NCI-H1105 (cell line): ENCODE results near the gene TINAGL1.

Source experiments
- DNase-seq: peaks from one replicate; lab custom pipeline; 2025; lab: John Stamatoyannopoulos, UW

TINAGL1 gene

DNA sequence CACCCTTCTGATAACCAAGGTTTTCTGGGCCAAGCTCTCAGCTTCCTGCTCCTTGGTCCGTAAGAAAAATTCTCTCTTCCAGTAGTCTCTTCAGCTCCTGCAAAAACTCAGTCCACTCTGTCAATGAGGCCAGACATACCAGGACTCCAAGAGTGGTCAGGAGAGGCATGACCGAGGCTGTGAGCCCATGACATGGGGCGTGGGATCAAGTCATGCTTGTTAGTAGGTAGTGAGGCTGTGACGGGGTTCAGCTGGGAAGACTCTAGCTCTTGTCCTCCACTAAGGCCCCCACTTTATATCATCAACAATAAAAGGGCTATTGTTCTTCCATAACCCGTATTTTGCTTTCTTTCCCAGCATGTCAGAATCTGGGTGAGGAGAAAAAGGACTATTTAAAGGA, 31.0 kb downstream of the TINAGL1 start:
- no peak for DNase-seq

DNA sequence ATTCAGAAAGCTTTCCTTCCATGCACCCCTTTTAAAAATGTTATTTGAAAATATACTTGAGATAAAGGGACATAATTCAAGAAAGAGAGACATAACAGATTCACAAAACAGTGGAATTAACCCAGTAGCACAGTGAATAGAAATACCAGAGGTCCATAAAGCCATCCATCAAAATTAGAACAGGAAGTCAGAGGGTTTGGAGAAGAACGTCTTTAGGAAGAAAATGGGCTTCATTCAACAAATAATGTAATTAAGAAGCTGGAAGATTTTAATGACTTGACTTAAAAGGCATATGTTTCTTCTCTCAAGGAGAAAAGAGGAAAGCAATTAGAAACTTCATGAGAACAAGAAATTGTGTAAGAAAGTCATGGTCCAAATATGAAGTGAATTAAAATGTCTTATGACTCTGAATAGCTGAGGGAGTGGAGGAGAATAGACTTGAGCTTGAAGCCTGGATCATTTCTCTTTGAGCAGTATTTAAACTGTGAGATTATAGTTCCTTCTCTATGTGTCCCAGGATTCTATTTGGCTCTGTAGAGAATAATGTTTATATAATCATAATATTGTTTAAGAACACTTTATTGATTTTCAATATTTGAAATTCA, 33.3 kb downstream of the TINAGL1 start:
- DNase-seq: no peak

DNA sequence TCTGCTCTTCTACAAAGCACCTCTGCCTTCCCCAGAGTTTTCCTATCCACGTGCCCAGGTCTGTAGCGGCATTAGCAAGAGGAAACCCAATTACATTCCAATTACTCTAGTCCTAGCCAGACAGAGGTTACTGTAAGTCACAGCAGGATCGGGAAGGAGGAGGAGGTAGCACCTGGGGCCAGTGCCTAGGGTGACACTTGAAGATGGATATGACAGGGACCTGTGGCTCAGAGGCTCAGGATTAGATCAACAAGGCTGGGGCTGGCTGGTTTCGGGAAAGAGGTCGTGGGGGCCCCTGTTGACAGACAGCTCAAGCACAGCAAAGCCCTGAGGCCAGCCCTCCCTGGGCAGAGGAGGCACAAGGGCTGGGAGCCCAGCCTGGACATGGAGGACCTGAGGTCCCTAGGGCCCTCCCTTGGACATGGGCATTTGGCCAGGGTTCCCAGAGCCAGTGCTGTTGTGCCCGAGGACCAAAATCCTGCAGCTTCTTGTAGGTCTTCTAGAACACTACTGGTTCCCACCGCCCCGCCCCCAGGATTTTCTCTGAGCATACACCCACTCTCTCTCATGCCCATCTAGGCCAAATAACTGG, 38.2 kb downstream of the TINAGL1 start:
- no peak for DNase-seq

DNA sequence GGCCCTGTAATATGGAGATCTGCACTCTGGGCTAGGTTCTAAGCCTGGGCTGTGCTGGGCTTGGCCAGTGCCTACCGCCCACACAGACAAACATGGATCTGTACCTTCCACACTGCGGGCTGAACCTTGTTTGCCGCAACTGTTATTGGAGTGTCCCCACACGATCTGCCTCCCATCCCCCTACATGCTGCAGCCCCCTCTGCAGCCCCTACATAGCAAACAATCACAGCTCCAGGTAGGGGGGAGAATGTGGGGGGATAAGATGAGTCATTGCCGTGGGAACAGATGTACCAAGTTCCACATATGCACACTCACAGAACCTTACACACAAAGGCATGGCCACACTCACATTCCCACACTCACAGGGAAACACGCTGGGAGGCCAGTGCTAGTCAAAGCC, 39.1 kb downstream of the TINAGL1 start:
- DNase-seq: no peak

DNA sequence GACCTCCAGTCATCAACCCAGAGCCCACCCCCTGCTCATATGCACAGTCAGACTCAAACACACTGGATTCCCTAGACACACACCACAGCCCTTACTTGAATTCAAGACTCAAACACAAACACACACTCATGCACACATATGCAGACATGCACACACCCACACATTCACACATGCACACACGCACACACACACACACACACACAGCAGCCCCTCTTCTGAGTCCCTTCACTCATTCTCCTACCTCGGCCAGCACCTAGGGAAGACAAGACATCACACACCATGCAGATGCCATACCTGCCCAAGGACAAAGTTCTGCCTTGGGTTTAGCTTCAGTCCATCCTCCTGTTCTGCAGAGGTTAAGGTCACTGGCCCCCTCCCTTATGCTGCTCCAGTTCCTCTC, 39.6 kb downstream of the TINAGL1 start:
- no peak for DNase-seq

DNA sequence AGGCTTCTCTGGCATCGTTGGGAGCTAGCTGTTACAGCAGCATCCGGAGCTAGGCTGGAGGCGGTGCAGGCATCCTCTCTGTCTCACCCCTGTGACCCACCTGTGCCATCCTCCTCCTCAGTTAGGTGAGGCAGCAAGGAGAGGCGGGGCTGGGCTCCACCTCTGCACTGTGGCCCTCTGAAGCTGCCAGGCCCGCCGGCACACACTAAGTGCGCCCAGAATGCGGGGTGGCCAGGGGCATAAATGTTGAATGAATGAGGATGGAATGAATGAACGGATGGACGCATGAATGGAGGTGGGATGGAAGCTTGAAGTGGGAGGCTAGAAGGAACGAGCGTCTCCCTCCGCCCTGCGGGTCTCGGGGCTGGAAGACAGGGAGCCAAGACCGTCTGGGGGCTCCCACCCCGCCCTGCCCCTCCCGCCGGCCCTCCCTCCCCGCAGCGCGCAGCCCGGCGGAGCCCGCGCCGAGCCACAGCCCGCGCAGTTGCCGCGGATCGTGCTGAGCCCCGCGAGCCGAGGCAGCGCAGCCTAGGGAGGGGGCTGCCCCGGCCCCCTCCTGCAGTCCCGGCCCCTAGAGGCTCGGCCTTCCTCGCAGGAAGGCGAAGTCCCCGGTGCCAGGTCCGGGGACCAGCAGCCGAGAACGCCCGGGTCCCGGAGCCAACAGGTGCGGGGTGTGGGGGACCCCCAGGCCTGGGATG, 41.1 kb downstream of the TINAGL1 start, which contains the start of gene HCRTR1:
Gene HCRTR1, plus strand, starts transcription at position 472 of the 698 bp plus-strand sequence. CDS start 1,504 bp downstream, outside the sequence.
- no peak for DNase-seq

DNA sequence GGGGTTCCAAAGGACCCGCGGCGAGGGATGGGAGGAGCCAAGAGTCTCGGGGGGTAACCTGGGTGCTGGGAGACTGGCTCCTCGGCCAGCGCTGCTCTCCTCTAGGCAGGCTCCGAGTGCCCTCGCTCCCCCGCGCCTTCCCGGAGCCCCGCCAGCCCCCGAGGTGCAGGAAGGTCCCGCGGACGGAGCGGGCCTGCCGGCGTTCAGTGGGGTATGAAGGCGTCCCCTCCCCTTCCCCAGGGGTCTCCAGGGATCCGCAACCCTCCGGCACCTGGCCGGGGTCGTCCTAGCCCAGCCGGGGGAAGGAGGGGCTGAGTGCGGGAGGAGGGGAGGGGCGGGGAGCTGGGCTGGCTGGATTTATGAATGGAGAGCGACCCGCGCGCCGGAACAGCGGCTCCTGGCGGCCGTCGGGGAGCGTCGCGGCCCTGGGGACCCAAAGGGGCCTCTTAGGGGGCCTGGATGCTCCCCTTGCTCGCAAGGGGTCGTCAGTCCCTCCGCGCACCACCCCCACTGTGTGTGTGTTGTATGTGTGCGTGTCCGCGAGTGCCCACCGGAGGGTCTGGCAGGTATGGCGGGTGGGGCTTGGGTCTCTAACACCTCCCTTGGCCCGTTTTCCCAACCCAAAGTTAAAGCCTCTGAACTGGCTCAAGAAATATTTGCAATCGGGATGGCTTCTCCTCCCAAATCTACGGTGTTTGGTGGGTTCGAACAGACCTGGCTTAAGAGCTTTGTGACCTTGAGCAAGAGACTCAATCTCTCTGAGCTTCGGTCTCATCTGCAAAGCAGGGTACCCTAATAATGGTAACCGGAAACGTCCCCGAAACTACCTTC, 41.8 kb downstream of the TINAGL1 start:
- DNase-seq: peak; percentile 54

DNA sequence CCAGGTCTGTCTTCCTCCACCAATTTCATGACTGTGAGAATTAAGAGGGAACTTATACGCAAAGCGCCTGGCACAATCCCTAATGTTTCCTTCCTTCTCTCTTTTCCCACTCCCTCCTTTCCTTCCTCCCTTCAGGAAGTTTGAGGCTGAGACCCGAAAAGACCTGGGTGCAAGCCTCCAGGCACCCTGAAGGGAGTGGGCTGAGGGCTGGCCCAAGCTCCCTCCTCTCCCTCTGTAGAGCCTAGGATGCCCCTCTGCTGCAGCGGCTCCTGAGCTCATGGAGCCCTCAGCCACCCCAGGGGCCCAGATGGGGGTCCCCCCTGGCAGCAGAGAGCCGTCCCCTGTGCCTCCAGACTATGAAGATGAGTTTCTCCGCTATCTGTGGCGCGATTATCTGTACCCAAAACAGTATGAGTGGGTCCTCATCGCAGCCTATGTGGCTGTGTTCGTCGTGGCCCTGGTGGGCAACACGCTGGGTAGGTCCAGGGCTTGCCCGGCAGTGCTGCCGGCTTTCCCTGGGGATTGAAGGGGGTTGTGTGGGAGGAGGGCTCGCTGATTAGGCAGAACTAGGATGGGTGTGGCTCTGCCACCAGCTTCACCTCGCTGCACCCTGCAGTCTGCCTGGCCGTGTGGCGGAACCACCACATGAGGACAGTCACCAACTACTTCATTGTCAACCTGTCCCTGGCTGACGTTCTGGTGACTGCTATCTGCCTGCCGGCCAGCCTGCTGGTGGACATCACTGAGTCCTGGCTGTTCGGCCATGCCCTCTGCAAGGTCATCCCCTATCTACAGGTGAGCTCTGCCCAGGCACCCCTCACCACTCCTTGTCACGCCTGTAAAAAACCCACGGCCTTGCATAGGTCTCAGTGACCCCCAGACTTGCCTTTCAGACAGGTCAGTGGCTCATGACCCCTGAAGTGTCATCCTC, 42.9 kb downstream of the TINAGL1 start:
- DNase-seq: no peak

DNA sequence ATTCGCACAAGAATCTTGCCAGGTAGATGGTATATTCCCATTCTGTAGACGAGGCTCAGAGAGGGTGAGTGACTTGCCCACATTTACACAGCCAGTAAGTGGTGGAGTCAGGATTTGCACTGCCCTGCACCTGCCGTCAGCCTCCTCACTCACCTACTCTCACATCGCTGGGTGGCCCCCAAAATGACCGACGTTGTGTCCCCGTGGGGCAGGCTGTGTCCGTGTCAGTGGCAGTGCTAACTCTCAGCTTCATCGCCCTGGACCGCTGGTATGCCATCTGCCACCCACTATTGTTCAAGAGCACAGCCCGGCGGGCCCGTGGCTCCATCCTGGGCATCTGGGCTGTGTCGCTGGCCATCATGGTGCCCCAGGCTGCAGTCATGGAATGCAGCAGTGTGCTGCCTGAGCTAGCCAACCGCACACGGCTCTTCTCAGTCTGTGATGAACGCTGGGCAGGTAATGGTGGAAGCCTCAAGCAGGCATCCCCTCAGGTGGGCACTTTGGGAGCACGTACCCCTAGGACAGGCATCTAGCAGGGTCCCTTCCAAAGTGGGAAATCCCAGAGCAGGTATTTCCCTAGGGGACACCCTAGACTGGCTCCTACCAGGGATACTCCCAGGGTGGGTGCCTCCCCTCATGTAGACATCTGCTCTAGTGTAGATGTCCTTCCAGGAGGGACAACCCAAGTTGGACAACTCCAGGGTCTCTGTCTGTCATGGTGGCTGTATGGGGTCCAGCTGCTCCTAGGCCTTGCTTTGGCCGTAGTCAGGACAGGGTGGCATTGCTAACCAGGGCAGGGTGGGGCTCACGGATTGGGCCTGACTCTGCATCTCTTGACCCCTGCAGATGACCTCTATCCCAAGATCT, 44.5 kb downstream of the TINAGL1 start:
- no peak for DNase-seq

DNA sequence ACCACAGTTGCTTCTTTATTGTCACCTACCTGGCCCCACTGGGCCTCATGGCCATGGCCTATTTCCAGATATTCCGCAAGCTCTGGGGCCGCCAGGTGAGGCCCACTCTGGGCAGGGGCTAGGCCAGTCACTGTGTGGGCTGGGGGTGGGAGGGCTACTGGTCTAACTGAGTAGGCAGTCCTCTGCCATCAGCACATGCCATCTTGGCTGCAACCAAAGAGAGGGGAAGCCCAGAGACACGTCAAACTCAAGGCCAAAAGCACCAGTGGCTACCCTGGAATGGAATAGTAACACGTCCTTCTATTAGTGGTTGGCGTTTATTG, 45.1 kb downstream of the TINAGL1 start:
- no peak for DNase-seq

DNA sequence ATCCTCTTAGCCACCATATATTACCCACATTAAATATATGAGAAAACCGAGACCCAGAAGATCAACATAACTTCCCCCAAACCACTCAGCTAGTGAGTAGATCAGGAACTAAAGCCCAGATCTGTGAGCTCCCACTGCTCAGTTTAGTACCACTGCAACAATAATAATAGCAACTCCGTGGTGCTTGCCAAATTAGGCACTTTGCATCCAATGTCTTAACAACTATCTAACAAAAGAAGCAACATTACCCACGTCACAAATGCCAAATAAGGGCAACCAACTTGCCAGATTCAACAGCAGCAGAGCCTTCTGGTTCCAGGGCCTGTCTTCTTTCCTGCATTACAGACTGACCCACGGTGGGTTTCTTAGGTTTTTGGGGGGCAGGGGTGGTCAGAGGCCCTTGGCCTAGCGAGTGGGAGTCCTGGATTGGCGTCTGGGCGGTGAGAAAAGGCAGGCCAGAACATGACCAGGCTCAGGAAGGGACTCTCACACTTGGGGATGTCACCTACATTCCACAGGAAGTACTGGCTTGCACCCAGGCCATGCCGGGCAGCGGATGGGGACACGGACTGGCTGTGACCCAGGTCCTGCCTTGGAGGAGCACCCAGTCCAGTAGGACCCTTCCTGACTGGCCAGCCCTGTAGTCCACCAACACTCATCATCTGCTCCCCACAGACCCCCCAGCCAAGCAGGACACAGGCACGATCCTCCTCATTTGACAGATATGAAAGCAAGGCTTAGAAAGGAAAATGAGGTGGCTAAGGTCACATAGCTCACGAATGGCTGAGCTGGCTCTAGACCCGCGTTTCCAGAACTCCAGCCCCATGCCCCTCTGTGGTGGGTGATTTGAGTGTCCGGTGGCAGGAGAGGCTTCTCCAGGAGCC, 45.8 kb downstream of the TINAGL1 start:
- no peak for DNase-seq

DNA sequence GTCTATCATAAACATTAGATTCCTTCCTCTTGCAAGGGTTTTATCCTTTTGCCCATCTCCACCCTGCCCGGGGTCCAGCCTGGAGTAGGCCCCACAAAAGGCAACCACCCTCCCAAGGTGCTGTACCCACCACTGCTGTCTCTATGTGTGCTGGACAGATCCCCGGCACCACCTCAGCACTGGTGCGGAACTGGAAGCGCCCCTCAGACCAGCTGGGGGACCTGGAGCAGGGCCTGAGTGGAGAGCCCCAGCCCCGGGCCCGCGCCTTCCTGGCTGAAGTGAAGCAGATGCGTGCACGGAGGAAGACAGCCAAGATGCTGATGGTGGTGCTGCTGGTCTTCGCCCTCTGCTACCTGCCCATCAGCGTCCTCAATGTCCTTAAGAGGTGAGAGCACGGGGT, 47.0 kb downstream of the TINAGL1 start:
- DNase-seq: no peak

DNA sequence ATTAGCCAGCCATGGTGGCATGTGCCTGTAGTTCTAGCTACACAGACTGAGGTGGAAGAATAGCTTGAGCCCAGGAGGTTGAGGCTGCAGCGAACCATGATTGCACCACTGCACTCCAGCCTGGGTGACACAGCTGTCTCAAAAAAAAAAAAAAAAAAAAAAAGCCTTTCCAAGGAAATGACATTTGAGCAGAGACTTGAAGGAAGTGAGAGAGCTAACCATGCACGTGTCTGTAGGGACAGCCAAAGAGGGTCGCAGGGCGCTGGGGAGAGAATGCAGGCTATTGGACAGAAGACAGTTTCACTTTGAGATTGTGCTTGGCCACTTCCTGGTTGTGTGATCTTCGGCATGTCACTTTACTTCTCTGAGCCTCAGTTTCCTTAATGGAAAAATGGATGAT, 48.0 kb downstream of the TINAGL1 start:
- DNase-seq: no peak

DNA sequence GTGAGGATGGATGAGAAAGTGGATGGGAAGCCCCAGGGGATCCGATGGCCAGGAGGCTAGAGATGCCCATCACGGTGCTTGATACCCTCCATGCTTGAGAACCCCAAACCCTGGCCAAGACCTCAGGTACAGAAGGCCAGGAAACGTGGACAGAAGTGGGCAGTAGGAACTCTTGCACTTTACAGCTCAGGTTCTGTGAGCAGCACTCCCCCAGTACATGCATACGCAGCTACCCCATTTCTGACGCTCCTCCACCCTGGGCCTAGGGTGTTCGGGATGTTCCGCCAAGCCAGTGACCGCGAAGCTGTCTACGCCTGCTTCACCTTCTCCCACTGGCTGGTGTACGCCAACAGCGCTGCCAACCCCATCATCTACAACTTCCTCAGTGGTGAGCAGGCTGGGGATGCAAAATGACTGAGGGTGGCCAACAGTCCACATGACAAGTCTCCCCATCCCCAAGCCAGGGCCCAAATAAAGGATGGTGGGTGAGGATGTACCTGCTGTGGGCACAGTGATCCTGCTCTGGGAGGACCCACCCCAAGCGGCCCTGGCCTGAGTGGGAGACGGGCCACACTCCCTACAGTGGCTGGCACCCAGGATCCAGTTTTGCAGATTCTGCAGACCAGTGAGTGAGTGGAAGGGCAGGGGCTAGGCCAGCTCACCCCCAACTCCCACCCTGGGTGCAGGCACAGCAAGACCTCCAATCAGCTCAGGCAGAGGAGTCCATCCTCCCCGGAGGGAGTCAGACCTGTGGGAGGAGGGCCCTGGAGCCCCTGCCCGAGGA, 48.6 kb downstream of the TINAGL1 start:
- DNase-seq: no peak

DNA sequence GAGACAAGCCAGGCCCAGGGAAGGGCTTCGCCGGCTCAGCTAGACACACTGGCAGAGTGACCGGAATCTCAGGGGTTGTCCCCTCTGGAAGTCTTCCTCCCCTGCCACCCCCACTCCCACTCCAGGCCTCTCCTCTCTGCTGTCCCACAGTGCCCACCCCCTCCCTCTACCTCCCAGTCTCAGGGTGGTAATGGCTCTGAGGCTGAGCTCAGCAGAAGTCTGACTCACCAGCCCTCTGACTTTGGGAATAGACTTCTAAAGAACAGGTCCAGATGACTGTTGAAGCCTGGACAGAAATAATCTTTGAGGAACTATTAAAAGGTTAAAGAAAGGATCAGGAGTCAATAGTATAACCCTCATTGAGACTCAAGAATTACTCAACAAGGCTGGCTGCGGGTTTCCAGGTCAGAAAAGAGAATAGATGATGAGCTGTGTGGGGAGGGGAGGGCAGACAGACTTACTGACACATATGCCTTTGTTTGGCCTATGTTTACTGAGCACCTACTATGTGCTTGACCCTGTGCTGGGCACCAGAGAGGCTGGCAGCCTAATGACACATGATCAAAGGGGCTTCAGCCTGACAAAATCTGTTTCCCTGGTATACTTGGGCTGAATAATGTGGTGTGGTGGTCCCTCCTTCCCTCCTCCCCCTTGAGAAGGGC, 49.4 kb downstream of the TINAGL1 start:
- DNase-seq: no peak

DNA sequence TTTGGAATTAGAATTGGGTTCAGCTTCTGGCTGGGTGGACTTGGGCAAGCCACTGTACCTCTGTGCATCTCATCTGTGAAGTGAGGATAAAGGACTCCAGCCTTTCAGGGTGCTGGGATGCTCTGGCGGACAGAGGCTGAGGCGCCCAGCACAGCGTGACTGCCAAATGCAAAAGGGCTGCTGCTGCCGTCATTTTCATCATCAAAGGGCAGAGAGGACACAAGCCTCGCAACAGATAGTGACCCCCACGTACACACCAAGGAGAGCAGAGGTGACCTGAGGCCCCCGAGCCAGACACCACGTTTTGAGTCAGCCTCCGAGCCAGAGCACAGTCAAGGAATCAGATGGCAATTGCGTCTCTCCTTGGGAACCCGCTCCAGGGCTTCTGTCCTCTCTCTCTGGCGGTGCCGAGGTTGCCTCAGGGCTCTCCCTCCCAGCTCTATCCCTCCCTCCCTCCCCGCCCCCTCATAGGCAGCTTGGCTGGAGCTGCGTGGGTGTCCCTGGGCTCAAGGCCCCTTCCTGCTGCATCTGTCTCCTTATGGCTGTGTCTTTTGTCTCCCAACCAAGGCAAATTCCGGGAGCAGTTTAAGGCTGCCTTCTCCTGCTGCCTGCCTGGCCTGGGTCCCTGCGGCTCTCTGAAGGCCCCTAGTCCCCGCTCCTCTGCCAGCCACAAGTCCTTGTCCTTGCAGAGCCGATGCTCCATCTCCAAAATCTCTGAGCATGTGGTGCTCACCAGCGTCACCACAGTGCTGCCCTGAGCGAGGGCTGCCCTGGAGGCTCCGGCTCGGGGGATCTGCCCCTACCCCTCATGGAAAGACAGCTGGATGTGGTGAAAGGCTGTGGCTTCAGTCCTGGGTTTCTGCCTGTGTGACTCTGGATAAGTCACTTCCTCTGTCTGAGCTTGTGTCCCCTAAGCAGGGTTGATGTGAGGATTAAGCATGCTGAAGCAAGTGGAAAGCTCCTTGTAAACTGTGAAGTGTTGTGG, 50.2 kb downstream of the TINAGL1 start:
- no peak for DNase-seq

DNA sequence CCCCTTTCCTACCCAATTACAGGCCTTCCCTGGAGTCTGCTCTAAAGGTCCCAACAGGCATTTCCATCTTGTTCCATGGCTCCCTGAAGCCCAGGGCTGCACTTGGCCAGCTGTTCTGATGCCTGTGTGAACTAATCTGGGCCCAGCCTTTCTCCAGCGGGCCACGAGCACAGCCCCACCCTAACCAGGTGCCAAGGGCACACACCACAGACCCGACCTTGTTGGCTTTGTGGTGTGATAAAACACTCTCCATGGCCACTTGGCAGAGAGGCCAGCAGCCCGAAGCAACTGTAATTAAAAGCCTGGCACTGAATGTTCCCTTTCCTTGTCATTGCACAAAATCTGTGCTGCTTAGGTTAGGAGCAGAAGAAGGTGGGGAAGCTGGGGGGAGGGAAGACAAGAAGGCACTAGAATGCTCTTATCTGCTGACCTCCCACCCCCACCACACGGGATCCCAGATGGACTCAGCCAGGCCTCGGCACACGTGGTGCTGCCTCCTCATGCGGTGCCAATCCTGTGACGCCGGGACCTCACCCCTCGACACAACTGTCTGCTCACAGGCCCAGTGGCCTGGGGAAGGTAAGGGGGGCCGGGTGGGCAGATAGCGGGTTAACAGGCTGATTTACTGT, 51.1 kb downstream of the TINAGL1 start:
- DNase-seq: no peak
